HG03135 (cell line): ENCODE measurements around the gene MRPL36.
"Not testable (repeated sequence)": the region's sequence is repeated elsewhere in the genome, so short reads cannot be mapped to it uniquely, and the experiment has no call there.

Source experiments
- ATAC-seq: cut with Tn5 transposase; IDR thresholded peaks from one replicate; pipeline ENCODE4 v1.9.1; 2021; ENCODE audit warnings: mild to moderate bottlenecking, moderate library complexity; ENCODE audit not compliant: unreplicated experiment

The MRPL36 gene

DNA sequence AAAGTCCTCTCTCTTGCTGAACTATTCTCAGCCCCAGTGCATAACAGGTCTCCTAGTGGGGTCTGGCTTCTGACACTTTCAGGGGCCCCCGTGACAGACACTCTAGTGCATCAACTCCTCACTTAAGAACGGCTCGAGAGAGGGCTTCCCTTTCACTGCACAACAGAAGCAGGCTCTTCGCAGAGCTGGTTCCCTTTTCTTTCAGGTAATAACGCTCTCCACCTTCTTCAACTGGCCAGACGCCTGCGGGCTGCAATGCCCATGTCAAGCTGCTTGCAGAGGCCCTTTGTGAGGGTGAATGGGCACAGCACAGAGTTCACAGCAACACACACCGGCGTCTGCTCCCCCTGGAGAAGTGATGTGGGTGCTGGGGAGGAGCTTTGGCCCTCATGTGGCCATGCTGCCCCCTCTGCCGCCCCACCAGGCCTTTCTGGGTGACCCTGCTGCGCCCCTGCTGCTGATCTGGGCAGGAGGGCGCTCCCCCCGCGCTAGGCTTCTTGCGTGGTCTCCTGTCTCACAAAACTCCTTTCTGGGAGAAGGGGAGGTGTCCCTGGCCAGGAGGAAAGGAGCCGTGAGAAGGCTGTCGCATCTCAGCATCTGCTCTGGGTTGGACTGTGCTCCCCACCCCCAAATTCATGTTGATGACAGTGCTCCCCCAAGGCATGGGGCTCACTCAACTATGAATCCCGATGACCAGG, 2.4 kb downstream of the MRPL36 start:
- no peak for ATAC-seq

DNA sequence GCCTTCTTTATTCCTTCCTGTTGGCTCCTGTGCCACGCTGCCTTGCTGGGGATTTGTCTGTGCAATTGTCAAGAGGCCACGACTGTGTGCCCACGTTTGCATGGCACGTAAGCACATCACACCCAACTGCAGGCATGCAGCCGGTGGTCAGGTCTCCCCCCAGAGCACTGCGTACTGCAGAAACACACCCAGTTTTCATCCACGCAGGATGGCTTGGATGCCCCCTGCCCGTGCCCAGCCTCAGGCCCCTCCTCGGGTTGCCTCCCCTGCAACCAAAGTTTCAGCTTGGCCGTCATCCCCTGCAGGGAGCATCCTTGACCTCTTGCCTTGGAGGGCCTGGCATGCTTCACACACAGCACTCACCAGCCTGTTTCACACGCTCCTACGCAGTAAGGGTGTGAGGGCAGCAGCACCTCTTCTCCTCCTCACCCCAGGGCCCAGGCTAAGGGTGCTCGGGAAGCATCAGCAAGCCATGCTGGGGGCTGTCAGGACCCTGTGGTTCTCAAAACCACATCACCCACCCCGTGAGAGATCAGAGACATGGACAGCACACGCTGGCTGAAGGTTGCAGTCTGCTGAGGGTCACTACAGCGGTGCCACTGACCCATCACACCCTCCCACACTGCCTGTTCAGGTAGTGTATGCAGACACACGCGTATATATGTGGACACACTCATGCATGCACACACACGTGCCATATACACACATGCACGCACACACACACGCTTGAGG, 3.1 kb downstream of the MRPL36 start:
- no peak for ATAC-seq

DNA sequence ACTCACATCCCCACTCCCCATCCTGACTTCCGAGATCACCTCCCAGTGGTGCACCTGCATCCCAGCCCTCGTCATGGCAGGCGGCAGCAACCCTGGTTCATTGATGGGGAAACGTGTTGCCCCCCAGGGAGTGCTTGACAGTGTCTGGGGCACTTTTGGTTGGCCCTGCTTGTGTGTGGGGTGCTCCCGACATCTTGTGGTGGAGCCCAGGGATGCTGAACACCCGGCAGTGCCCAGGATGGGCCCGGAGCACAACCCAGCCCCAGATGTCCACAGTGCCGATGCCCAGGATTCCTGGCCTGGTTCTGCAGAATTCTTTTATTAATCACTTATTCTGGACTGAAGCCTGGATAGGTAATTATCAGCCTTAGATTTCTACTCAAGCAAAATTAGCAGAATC, 3.7 kb downstream of the MRPL36 start:
- ATAC-seq: no peak

DNA sequence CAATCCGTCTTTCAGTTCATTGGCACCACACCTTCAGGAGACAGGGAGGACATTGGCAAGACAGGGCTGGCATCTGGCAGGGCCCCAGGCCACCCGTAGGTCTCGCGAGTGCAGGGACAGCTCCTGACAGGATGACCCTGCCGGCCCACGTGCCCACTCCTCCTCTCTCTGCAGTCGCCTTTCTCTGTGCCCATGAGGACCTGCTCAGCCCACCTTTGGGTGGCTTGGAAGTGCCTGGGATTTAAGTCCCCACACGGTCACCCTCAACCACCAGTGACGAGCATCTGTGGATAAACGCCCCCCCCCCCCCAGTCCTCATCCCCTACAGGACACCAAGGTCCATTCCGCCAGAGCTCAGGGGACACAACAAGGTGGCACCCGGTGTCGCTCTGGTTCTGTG, 4.1 kb downstream of the MRPL36 start:
- ATAC-seq: no peak

DNA sequence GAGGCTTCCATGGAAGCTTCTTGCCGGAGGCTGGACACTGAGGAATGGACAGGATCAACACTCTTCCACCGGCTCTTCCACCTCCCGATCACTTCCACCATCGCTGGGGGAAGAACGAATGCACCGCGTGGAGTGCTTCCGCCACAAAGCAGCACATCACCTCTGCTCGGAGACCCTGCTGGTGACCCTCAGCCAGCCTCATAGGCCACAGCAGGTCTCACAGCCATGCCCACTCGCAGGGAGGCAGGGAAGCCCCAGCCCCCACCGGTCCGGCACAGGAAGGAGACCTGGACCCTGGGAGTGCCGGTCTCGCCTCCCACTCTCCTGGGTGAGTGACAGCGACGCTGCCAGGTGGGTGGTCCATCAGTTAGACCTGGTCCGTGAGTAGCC, 4.7 kb downstream of the MRPL36 start:
- ATAC-seq: no peak

DNA sequence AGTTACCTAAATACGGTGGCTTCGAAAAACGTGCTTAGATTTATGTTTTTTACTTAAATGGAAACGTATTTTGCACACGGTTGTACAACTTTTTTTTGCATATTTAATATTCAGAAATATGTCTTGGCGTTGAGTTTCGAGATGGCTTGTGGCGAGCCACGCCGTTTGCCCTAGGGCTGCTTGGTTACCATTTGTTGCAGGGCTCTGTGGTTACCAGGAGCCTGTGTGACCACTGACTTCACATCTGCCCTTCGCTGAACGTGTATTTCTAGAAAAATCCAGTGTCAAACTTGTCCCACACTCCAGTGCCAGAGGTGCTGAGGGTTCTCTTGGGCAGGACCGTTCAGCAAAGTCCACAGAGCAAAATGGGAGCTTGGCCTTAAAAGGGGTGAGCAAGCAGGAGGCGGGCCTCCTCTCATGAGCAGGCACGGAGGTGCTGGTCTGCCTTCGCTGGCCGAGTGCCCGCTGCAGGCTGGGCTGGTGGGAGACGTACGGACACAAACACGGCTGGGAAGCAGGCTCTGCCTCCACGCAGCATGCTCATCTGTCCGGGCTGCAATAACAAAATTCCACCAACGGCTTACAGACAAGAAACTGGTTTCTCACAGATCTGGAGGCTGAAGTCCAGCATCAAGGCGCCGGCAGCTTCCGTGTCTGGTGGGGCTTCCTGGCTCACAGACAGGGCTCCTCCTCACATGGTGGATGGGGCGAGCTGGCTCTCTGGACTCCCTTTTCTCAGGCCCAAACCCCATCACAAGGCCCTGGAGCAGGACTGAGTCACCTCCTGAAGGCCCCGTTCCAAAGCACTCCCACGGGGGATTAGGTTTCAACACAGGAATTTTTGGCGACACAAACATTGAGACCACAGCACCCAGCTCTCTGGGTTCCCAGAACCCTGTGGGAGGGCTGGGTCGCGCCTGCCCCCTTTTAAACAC, 5.4 kb downstream of the MRPL36 start:
- no peak for ATAC-seq

DNA sequence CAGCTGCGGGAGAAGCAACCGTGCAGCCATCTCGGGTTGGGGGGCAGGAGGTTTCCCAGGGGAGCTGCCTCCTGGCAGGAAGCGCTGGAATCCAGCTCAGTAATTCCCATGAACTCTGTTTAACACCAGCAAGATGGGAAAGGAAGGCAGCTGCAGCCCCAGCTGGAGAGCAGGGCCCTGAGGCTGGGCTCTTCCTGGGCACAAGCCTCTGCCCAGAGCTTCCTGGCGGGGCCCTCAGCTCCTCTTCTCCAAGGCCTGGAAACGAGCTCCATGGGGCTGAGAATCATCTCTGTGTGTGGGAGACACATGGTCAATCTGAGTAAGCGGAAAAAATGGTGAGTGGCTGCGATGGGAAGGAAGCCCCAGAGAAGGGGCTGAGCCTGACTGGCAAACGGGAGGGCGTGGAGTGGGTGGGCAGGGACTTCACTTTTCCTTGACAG, 6.3 kb downstream of the MRPL36 start:
- ATAC-seq: no peak

DNA sequence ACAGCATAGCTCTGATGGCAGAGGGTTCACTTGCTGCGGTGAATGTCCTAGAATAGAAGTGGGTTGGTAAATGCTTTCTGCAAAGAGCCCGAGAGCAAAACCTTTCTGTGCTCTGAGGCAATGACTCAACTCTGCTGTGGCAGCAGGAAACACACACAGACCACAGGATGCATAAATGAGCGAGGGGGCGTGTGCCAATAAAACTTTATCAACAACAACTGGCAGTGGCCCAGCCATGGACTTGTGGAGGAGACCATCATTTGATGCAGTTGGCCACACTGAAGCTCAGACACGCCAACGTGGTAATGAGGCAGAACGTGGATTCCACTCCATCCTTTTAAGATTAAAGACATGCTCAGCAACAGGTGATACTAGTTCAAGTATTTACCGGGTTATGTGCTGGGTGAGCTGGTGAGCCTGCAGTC, 6.8 kb downstream of the MRPL36 start:
- ATAC-seq: peak; percentile 96

DNA sequence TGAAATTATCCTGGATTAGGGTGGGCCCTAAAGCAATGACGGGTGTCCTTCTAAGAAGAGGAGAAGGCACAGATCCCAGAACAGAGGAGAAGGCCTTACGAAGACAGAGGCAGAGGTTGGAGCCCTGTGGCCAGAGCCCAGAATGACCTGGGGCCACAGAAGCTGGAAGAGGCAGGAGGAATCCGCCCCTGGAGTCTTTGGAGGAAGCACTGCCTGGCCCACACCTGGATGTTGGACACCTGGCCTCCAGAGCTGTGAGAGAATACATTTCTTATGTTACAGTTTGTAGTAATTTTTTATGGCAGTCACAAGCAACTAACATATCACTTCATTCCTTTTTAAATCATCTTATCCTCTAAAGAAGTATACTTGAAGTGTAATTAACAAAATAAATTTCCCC, 8.5 kb downstream of the MRPL36 start:
- no peak for ATAC-seq

DNA sequence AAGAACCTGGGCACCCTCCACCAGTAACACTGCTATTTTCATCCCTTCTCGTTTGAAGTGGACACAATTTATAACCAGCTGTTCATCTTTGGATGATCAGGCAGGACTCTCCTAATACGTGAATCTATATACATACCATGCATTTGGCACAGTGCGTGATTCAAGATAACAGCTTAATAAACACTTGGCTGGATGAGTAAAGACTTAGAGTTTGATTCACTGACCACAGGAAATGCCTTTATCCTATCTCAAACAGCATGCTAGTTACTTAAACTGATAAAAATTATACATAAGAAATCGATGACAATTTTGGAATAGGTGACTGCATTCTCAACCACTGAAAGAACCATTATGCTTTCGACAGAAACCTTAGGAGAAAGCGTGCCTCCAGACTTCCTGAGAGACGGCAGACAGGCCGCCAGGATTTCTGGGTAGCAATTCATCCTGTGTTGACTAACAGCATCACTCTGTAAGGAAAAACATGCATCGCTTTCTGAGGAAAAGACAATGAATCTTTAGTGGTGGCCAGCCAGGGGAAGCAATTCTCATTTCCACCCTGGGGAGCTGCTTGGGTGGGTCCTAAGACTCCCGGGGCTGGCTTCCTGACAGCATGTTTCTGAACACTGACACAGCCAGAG, 9.7 kb downstream of the MRPL36 start:
- no peak for ATAC-seq

DNA sequence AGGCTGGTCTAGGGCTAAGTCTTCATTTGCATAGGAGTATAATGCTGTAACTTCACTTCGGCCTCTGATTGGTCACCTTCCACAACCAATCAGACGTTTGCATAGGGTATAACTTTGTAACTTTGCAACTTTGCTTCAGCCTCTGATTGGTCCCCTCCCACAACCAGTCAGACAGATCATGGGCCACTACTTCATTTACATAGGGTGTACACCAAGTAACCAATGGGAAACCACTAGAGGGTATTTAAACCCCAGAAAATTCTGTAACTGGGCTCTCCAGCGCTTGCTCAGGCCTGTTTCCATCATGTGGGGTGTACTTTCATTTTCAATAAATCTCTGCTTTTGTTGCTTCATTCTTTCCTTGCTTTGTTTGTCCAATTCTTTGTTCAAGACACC, 10.2 kb downstream of the MRPL36 start:
- not testable (repeated sequence) for ATAC-seq

DNA sequence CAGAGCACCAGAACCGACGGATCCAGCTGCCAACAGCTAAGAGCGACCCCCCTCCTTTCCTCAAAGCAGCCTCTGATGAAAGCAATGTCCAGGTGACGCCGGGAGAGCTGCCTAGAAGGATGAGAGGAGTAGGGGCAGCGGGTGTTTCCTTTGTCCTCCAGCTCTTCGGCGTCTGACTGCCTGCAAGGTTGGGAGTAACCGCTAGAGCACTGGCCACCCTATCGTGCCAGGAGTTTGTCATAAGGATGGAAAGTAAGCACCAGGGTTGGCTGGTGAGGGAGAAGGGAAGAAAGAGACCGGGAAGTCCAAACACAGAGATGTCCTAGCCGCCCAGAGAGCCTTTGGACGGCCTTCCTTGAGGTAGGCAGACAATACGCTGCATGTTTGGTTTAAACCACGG, 10.8 kb downstream of the MRPL36 start:
- ATAC-seq: no peak

DNA sequence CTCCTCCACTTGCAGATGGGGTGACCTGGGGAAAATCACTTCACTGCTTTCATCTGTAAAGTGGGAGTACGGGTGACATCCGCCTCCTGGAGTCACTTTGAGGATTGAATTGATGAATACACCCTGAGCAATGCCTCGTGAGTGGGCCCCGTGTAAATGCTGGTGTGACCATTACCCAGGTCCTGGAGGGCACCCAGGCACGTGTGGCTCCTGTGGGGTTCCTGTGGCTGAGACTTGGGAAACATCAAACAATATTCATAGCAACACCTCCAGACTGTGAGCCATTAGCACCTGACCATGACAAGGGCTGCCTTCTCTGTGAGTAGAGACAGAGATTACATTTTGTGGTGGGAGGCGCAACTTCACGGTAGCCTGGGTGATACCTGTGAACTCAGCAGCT, 11.4 kb downstream of the MRPL36 start:
- no peak for ATAC-seq

DNA sequence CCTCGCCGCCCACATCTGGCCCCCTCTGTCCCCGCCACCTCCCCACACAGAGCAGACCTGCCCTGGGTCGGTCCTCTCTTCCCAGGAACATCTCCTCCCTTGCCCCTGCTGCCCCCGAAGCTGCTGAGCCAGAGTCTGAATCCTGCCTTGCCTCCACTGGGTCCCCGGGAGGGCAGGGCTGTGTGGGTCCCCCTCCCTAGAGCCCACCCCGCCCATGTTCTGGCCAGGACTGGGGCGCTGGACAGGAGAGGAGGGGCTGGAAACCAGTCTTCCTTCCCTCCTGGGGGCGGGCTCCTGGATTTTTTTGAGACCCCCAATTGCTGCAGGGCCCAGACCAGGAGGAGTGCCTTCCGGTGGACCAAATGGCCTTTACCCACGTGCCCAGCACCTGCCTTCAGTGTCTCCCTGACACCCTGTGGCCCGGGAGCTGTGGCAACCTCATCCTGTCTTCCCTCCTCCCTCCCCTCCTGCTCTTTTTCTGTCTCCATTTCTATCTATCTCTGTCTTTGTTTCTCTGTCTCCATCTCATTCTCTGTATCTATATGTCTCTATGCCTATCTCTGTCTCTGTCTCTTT, 12.1 kb downstream of the MRPL36 start:
- no peak for ATAC-seq

DNA sequence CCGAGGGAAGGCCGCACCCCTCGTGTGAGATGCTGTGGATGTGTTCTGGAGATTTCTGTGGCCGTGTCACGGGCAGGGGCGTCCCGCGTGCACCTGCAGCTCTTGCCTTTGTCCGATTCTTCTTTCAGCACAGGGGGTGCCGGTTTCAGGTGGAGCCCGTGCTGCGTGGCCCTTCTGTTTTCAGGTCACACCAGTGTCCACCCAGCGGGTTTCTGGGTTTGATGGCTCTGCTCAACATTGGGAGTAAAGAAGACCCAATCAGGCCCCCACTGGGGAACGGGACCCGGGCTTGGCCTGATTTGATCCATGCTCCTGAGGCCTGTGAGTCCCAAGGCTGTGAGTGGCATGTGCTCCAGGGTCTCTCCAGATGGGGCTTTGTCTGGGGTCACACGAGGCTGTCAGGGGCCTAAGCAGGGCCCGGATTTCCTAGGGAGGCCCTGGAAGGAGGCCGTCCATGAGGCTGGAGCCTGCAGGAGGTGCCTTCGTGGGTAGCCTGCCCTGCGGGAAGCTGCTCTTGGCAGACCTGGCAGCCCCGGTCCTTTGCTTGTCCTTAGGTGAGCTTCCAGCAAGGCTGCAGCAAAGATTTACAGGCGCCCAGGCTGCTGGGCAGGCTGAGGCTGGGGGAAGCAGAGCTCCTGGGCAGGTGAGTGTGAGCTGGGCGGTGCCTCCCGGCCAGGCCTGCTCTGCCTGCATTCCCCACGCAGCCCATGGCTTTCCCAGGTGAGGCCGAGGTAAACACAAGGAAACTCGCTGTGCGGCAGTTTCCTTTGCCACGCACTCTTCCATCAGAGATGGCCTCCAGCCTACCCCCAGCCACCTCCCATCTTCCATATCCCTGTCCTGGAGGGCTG, 12.8 kb downstream of the MRPL36 start:
- no peak for ATAC-seq

DNA sequence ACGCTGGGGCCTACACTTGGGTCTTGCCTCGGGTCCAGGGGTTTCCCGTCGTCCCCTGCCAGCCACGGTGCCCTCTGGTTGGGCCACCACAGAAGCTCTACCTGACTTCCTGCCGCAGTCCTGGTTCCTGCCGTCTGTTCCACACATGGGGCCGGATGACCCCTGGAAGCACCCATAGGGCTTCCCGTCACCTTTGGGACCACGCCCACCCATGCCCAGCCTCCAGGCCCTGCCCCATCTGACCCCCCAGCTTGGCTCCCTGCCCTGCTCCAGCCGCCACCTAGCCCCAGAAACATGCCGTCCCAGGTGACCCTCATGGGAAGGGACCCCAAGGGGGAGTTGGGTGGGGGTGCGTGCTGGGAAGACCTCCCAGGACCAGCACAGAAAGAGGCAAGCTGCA, 13.7 kb downstream of the MRPL36 start:
- ATAC-seq: no peak

DNA sequence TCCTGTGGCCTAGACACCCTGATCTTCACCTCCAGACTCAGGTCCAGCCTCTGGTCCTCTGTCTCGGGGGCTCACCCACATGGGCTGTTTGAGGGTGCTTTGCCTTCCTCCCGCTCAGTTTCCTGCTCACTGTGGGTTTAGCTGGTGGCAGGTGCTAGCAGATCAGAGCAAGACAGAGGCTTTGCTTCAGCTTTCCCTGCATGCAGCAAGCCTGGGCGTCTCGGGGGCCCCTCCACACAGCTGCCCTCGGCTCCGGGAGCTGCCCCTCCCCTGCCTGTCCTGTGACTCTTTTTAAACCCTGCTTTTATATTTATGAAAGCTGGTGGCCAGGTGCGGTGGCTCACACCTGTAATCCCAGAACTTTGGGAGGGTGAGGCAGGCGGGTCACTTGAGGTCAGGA, 14.6 kb downstream of the MRPL36 start:
- ATAC-seq: no peak

DNA sequence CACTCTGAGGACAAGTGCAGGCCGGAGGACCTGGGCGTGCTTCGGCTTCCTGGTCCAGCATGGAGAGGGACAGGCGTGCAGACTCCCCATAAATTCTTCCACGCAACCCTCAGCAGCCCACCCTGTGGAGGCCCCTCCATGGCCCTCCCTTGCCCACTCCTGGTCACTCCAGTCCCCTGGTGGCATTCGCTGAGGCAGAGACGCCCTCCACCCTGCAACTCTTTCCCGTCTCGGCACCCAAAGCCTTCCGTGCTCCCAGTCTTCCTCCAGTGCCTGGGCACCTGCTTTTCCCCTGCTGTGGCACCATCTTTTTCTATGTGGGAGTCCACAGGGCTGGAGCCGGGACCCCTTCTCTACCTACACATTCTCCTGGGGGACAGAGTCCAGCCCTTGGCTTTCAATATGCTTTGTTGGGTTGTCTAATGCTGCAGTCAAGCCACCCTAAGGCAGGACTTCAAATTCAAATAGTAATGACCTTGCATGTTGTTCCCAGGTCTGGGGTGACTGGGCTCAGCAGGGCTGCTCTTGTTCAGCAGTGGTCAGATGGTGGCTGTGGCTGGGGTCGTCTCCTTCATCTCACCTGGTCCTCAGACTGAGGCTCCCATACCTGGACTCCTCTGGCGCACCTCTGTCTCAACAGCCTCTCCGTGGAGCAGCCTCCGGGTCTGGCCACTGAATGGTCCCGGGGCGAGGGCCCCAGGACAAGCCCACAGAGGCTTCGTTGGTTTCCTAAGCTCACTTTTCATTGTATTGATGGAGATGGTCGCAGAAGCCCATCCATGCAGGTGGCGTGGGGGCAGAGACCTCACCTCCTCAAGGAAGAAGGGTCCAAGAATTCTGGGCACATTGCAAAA, 15.2 kb downstream of the MRPL36 start:
- ATAC-seq: no peak

DNA sequence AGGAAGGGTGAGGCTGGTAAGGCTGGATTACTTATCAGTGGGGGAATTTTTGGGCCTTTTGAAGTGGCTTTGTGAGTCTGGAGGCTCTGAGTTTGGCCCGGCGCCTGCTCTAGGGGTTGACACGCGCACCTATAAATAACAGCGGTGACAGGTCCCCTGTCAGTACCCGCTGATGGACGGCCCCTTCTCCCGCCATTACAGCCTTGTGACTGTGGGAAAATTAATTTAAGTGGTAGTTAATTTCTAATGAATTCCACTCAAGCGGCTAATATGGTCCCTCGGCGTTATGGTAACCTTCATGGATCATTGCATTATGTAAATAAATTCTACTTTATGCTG, 16.5 kb downstream of the MRPL36 start:
- peak; percentile 70 for ATAC-seq
